T-helper 2 cell (primary cell): Measurements from ENCODE around the gene CCDC86.

Experiments used
- DNase-seq, 5 experiments: peaks; one replicate each; pipeline versions ENCODE4 v3.0.0 to v3.0.0-alpha.2; 2012 to 2022

Gene CCDC86

GRCh38 chr11:60870276-60870675 lies 28.4 kb downstream of the CCDC86 start:
- peak in 2 of 5 experiments; percentile 23 to 72 for DNase-seq

DNA sequence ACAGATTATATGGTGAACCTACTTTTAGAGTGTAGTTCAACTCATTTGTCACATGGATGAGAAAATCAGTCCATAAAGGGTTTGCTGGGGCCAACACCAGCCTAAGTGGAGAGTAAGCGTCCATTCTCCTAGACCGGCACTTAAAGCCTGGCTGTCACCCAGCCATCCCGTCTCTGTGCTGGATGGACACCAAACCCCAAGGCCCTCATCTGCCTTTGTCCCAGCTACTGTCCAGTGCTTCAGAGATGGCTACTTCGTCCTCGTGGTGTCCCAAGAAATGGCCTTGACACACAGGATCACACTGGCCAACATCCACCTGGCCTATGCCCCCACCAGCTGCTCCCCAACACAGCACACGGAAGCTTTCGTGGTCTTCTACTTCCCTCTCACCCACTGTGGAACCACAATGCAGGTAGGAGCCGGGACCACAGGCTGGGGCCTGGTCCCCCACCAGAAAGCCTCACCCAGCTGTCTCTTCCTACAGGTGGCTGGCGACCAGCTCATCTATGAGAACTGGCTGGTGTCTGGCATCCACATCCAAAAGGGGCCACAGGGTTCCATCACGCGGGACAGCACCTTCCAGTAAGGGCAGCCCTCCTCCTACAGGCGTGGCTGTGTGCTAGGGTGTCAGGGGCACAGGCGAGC lies 28.9 kb downstream of the CCDC86 start:
- DNase-seq, result peak in 1 of 5 experiments; percentile 62

GRCh38 chr11:60871378-60872061 lies 29.6 kb downstream of the CCDC86 start:
- peak in 1 of 5 experiments; percentile 90 for DNase-seq

- DNase-seq, result peak in 1 of 5 experiments; percentile 58
Observed at GRCh38 chr11:60872124-60872960, 30.4 kb downstream of the CCDC86 start.

GRCh38 chr11:60872961-60873524 lies 31.1 kb downstream of the CCDC86 start:
- DNase-seq, result peak in 1 of 5 experiments; percentile 70

GRCh38 chr11:60873533-60873932 lies 31.6 kb downstream of the CCDC86 start:
- DNase-seq, result no peak

GRCh38 chr11:60874421-60875365 lies 32.8 kb downstream of the CCDC86 start:
- no peak for DNase-seq

- DNase-seq, result no peak
Observed at GRCh38 chr11:60875366-60876167, 33.7 kb downstream of the CCDC86 start.

GRCh38 chr11:60876168-60876485 lies 34.2 kb downstream of the CCDC86 start:
- DNase-seq, result no peak

- no peak for DNase-seq
Observed at GRCh38 chr11:60878245-60879101, 36.6 kb downstream of the CCDC86 start.

DNA sequence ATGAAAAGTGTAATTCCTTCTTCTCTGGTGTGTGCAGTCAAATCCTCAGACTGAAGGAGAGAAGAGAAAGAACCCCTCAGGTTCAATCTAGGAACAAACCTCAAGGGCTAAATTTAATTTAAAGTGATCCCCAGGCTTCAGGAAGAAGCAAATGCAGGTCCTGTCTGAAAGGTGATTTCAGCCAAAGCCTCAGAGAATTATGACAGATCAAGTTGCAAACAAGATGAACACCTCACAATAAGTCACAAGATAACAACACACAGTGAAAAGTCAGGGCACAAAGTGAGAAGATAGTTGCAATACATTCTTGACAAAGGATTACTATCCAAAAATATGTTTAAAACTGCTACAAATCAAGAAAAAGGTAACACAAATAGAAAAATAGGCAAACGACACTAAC lies 37.2 kb downstream of the CCDC86 start:
- DNase-seq, result no peak

DNA sequence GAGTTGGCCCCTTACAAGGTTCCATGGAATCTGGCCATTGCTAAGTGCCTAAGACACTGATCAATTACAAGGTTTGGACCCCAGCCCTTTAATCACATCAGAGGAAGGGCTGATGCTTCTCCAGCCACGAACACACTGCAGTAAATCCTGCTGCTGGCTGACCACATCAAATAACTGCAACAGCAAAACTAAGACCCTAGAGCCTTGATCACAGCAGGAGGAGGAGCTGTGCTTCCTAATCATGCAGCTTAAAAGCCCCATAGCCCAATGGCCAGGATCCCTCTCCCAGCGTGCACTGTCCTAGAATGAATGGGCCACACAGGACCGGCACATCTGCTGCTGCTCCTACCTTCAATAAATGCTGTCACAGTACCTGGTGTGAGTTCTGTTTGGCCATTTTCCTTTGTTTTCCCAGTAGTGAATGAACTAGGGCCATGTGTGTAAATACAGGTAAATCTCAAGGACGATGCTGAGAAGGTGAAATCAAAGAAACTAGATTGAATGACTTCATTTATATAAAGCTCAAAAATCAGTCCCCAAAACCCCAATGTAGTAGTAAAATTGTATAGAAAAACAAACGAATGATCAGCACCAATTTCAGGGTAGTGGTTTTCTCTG lies 38.2 kb downstream of the CCDC86 start:
- DNase-seq, result no peak

- DNase-seq, result no peak
Observed at GRCh38 chr11:60880643-60881282, 38.9 kb downstream of the CCDC86 start.

- peak in 2 of 5 experiments; percentile 40 to 85 for DNase-seq
Observed at GRCh38 chr11:60887556-60887955, 45.6 kb downstream of the CCDC86 start.

GRCh38 chr11:60889869-60890311 lies 48.0 kb downstream of the CCDC86 start:
- no peak for DNase-seq

DNA sequence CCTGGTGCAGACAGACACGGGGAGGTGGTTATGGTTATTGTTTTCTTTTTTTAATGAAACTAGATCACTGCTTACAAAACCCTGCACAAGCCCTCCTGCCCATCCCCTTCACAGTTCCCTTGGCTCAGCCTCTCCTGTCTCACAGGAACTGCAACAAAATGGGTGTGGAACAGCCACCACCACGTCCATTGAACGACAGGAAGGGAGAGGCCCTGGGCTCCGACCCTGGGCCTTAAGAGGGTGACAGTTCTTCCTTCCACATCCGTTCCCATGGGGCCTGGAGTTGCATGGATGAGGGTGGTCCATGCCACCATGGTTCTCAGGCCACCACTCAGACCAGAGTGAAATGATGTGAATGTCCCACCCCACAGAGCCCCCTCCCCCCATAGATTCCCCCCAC lies 48.8 kb downstream of the CCDC86 start:
- DNase-seq, result no peak

- no peak for DNase-seq
Observed at GRCh38 chr11:60891103-60891741, 49.3 kb downstream of the CCDC86 start.

DNA sequence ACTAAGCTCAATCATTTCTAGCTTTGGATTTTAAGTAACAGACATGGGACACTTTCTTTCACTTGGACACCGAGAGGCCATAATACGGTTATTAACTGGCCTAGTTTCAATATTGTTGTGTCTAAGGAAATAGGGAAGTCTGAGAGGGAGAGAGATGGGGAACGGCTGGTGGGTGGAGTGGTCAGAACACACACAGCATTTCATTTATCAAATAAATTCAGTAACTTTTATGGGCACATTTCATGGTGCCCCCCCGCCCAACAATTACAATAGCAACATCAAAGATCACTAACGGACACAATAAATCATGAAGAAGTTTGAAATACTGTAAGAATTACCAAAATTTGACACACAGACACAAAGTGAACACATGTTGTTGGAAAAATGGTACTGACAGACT lies 53.8 kb downstream of the CCDC86 start:
- DNase-seq, result no peak

- DNase-seq, result no peak
Observed at GRCh38 chr11:60897496-60897895, 55.6 kb downstream of the CCDC86 start.
